ENCODE results near the gene CRELD1.
A peak's percentile ranks its signal among the peaks of the same experiment; 100 is the strongest.
"Not testable (repeated sequence)": the region's sequence is repeated elsewhere in the genome, so short reads cannot be mapped to it uniquely, and the experiment has no call there.

The CRELD1 gene

DNA sequence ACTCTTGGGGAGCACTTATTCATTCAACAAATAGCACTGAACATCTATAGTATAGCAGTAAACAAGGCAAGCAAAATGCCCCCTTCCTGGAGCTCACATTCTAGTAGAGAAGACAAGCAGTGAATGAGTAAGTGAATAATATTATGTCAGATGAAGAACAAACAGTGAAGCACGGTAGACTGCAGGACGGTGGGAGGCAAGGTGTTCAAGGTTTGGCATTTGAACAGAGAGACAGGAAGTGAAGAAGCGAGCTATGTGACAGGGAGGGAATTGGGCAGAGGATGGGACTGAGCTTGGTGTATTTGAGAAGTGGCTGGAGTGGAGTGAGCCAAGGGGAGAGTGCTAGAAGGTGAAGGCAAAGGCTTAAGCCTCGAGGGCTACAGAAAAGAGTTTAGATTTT is 1.4 kb downstream of the CRELD1 start:
- no peak for DNase-seq (ENCODE audit: low read depth, low spot score)

DNA sequence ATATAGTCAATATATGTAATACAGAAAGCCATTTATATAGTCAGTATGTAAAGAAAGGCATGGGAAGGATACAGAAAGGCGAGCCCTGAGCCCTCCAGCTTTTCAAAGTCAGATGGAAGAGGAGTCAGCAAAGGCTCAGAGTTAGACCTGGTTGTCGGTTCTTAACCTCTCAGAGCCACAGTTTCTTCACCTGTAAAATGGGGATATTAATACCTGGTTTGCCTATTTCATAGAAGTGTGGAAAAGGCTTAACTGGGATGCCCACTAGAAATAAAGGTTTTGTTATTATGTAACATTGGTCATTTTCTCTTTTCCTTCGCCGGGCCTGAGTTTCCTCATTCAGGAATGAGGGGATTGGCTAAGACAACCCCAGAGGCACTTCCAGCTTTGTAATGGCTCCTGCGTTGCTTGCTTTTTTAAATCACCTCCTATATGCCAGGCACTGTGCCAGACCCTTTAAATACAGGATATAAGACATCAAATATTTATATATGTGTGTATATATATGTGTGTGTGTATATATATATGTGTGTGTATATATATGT is 2.4 kb downstream of the CRELD1 start:
- no peak for DNase-seq (ENCODE audit: low read depth, low spot score)

DNA sequence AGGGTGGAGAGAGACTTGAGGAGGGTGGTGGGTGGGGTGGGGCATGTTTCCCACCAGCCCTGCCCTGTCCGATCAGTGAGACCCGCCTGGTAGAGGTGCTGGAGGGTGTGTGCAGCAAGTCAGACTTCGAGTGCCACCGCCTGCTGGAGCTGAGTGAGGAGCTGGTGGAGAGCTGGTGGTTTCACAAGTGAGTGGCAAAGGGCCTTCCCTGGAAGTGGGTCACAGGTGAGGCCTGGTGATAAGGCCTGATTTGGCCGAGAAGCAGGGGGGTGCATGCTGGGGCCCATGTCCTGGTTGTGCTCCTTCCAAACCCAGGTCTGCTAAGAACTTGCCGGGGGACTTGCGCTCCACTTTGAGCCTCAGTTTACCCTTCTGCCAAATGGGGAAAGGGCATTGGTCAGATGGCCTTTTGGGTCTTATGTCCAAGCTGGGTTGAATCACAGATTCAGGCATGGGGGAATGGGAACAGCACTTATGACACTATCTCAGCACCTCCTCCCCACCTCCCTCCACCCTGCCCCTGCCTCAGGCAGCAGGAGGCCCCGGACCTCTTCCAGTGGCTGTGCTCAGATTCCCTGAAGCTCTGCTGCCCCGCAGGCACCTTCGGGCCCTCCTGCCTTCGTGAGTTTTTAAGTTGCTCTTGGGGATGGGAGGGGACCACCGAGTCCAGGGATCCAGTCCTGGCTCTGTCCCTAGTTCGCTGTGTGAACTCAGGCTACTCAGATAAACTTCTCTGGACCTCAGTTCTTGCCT is 4.0 kb downstream of the CRELD1 start:
- DNase-seq (ENCODE audit: low read depth, low spot score), result no peak

DNA sequence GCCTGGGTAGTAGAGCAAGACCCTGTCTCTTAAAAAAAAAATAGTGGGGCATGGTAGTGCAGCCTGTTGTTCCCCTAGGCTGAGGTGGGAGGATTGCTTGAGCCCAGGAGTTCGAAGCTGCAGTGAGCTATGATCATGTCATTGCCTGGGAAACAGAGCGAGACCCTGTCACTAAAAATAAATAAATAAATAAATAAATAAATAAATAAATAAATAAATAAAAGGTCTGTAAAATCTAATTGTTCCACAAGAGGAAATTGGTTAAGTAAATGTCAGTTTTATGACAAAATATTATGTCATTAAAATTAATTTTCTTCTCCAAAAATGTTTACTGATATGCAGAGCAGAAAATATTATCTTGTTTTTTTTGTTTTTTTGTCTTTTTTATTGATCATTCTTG is 5.3 kb downstream of the CRELD1 start:
- no peak for DNase-seq (ENCODE audit: low read depth, low spot score)

DNA sequence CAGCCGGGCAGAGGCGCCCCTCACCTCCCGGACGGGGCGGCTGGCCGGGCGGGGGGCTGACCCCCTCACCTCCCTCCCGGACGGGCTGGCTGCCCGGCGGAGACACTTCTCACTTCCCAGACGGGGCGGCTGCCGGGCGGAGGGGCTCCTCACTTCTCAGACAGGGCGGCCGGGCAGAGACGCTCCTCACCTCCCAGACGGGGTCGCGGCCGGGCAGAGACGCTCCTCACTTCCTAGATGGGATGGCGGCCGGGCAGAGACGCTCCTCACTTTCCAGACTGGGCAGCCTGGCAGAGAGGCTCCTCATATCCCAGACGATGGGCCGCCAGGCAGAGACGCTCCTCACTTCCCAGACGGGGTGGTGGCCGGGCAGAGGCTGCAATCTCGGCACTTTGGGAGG is 6.3 kb downstream of the CRELD1 start:
- DNase-seq (ENCODE audit: low read depth, low spot score), result not testable (repeated sequence)

DNA sequence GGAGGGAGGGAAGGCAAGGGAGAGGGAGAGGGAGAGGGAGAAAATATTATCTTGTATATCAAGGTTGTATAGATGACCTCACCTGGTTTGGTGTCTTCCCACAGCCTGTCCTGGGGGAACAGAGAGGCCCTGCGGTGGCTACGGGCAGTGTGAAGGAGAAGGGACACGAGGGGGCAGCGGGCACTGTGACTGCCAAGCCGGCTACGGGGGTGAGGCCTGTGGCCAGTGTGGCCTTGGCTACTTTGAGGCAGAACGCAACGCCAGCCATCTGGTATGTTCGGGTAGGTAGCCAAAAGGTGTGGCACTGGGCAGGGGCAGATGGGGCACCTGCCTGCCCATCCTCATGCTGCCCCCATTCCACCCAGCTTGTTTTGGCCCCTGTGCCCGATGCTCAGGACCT is 7.1 kb downstream of the CRELD1 start:
- no peak for DNase-seq (ENCODE audit: low read depth, low spot score)

DNA sequence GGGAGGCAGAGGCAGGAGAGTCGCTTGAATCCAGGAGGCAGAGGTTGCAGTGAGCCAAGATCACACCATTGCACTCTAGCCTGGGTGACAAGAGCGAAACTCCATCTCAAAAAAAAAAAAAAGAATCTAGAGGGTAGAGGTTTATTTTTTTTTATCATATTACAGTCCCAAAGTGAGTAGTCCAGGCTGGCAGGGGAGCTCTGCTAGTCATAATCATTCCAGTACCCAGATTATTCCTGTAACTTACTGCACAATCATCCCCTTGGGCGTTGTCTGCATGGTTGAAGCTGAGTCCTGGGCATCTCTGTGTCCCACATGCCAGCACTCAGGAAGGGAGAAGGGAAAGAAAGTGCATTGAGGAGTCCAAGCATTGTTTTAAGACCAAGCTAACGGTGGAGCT is 8.5 kb downstream of the CRELD1 start:
- DNase-seq (ENCODE audit: low read depth, low spot score), result no peak

DNA sequence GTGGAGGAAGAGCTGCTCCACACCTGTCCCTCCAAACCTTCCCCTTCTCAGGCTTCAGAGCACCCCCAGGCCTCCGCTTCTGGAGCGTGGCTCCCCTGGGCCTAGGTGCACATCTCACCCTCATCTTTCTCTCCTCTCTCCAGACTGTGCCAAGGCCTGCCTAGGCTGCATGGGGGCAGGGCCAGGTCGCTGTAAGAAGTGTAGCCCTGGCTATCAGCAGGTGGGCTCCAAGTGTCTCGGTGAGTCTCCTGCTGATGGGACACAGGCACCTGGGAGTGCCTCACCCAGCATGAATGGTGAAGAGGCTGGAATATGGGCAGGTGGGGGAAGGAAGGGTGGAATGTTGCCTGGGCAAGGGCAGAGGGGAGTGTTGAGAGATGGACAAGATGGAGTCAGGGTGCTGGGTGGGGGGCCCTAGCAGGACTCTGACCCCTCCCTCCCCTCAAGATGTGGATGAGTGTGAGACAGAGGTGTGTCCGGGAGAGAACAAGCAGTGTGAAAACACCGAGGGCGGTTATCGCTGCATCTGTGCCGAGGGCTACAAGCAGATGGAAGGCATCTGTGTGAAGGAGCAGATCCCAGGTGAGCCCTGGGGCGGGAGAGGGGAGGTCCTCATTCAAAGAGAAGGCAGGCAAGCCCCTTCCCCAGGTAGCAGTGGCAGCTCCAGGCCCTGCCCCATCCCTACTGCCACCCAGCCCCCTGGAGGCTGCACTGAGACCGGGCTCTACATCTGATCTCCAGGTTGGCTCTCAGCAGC is 9.5 kb downstream of the CRELD1 start:
- no peak for DNase-seq (ENCODE audit: low read depth, low spot score)

DNA sequence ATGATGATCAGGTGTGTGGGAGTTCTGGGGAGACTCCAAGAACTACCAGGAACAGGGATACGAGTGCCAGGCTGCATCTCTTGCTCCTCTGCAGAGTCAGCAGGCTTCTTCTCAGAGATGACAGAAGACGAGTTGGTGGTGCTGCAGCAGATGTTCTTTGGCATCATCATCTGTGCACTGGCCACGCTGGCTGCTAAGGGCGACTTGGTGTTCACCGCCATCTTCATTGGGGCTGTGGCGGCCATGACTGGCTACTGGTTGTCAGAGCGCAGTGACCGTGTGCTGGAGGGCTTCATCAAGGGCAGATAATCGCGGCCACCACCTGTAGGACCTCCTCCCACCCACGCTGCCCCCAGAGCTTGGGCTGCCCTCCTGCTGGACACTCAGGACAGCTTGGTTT is 10.6 kb downstream of the CRELD1 start:
- no peak for DNase-seq (ENCODE audit: low read depth, low spot score)

DNA sequence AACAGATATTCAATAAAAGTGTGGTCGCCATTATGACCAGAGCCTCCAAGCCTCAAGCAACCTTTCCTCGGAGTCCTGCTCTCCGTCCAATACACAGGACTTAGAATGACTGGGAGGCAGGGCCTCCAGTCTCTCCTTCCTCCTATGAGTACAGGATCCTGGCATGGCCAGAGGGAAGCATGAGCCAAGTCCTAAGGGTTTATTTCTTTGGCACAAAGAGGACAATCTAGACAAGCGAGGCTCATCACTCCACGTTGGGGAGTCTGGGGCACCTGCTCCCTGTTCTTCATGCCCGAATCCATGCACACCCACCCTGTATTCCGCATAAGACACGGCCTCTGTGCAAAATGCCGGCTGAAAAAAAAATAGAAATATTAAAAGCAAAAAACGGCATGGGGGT is 11.7 kb downstream of the CRELD1 start:
- no peak for DNase-seq (ENCODE audit: low read depth, low spot score)

DNA sequence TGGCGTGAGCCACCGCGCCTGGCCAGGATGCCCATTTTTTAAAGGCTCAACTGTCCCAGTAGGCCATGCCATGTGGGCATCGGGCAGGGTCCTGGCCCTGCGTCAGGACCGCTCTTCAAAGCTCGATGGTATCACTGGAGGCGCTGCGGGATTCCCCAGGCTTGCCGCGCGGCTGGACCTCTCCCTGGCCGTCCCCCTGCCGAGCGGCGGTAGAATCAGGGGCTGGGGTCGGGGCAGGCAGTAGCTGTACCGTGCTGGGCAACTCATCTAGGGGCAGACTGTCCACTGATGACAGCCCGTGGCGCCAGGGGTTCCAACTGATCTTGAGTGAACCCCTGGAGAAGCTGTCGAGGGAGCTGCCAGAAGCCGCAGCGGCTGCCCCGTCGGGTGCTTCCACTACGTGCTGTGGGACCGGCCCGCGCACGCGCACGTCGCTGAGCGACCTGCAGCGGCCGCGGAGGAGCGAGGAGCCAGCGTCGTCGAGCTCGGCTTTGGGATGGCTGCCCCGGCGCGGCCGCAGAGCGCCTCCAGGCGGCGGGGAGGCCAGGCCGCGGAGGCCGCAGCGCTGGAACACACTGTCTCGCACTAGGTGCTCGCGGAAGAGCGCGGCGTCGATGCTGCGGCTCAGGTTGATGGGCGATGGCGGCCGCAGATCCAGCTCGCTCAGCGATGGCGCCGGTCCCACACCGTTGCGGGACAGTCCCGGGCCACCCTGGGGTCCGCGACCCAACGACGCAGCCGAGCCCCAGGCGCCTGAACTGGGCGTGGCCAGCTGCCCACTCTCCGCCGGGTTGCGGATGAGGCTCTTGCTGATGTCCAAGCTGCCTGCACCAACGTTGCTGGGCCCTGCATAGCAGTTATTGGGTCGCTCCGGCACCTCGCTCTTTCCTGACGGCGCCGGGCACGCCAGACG is 12.7 kb downstream of the CRELD1 start:
- peak; percentile 74 for DNase-seq (ENCODE audit: low read depth, low spot score)

DNA sequence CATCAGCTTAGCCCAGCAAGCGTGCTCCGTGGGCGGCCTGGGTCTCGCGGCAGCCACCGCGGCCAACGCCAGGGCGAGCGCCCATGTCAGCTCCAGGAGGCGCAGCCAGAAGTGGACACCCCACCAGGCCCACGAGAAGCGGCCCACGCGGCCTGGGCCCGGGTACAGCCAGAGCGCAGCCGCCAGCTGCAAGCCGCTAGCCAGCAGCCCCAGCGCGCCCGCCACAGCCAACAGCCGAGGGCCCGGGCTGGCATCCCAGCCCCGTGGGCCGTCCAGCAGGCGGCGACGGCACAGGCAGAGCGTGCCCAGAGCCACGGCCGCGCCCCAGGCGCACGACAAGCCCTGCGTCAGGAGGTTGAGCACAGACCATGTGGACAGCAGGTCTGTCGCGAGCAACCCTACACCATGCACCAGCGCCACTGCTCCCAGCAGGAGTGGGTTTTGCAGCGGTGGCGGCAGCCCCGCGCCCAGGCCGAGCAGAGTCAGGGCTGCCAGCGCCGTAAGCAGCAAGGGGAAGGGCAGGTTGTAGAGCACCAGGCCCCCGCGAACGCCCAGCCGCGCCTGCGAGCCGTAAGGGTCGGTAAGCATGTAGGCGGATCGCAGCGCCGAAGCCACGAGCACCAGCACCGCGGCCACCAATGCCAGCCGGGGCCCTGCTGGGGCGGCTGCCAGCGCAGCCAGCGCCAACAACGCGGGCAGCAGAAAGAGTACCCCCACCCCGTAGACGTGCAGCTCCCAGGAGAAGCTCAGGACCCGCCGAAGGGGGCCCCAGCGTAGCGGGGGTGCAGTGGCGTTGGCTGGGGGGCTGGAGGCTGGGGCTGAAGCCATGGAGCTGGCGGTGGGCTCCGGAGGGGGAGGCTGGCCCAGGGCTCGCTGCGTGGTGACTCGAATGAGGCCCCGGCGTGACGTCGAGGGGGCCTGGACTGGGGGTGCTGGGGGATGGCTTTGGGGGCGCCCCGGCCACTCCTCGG is 13.7 kb downstream of the CRELD1 start:
- DNase-seq (ENCODE audit: low read depth, low spot score), result peak; percentile 31

DNA sequence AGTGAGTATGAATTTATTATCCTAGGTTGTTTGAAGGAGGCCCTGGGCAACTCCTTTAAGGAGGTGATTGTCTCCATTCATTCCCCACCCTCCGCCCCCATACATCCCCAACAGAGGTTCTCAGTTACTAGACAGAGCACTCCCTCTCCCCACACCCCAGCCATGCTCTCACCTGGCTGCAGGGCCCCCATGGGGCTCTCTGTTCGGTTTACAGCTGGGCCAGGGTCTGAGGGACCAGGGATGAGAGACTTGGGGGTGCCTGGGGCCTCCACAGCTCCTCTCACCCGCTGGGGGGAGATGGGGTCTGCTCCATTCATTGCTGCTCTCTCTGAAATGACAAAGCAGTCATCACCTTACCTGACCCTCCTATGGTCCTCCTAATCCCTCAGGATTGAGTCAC is 15.0 kb downstream of the CRELD1 start:
- no peak for DNase-seq (ENCODE audit: low read depth, low spot score)

DNA sequence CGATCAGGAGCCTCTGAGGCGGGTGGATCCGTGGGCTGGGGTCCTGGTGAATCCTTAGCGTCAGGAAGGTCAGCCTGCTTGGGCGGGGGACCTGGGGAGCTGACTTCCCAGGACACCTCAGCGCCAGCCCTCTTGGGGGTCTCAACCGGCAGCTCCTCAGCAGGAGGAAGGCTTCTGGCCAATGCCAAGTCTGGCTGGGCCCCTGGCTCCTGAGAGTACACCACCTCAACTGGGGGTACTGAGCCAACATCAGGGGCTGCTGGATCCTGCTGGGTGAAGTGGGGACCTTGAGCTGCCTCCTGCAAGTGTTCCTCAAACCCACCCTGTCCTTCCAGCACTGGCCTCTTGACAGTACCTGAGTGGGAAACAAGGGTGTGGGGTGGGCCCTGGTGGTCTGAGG is 15.5 kb downstream of the CRELD1 start:
- no peak for DNase-seq (ENCODE audit: low read depth, low spot score)

DNA sequence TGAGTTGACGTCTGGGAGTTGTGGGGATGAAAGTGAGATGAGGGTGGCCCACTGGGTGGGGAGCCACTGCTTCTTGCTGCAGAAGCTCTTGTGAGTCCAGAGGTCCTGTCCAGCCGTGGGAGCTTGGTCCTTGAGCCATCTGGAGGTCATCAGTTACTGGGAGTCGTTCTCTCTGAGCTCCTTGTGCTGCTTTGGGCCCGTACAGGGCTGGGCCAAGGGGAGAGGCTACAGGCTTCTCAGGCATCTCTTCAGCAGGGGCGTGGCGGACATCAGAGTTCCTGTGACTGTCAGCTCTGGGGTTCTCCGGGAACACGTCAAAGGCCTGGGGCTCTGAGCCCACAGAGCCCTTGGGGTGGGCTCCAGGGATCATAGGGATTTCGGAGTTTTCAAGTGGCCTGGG is 16.0 kb downstream of the CRELD1 start:
- DNase-seq (ENCODE audit: low read depth, low spot score), result no peak

DNA sequence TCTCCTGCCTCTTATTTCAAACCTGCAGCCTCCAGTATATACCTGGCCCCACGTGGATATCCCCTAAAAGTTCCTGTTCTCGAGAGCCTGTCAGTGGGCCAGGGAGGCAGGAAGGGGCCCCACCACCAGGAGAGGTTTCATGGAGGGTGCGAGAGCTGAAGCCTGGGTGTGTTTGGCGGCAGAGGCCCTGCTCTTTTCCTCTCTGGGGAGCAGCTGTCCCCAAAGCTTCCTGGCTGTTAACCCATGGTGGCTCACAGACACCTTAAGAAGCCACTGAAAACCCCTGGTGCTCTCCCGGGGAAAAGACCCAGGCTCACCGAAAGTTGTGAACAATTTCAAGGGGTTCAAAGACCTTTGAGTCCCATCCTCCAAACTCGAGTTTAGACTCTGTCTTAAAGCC is 17.5 kb downstream of the CRELD1 start:
- DNase-seq (ENCODE audit: low read depth, low spot score), result no peak

DNA sequence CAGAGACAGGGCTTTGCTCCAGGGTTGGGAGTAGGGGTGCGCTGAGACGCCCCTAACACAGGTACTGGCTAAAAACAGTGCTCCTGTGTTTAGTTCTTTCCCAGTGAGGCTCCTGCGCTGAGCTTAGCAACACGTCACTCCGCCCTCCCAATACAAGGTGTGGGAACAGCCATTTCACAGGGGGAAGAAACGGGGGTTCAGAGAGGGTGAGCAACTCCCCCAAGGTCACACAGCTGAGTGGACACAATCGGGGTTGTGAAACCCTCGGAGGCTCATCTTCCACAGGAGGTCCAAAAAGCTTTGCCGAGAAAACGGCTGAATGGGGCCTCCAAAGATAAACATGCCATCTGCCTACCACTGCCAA is 17.9 kb downstream of the CRELD1 start:
- DNase-seq (ENCODE audit: low read depth, low spot score), result no peak

DNA sequence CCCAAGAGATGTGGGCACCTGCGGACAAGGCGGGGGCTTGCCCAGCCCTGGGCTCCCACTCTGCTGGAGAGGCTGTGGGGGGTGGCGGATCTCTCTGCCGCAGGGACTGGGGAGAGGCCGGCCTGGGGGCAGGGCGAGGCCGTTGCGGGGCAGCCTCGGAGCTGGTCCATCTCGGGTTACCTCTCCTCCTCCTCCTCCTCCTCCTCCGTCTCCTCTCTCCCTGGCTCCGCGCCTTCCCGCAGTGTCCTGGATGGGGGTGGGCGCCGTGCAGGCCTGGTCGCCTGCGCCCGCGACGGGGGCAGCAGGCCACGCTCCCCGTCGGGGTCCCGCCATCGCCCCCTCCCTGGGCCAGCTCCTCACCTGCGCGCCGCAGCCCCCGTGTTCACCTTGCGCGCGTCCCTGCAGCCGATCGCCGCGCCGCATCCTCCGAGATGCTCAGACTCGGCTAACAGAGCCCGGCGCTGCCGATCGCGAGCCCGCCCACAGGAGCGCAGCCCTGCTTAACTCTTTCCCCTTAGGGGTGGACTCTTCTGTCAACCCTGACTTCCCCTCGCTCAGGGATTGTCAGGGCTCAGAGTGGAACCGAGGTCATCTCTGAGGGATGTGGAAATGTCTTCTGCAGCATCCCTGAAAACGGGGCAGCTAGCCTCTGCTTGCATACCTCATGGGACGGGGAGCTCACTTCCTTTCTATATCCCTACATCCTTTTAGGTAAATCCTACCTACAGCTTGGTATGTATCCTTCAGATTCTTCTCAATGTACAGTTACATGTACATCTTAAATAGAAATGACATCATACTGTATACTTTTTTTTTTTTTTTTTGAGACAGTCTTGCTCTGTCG is 18.6 kb downstream of the CRELD1 start, which contains the start of gene PRRT3:
Gene PRRT3, minus strand, starts transcription at position 447 of the 844 bp plus-strand sequence. CDS start 2,293 bp downstream, outside the sequence.
- DNase-seq (ENCODE audit: low read depth, low spot score), result no peak

DNA sequence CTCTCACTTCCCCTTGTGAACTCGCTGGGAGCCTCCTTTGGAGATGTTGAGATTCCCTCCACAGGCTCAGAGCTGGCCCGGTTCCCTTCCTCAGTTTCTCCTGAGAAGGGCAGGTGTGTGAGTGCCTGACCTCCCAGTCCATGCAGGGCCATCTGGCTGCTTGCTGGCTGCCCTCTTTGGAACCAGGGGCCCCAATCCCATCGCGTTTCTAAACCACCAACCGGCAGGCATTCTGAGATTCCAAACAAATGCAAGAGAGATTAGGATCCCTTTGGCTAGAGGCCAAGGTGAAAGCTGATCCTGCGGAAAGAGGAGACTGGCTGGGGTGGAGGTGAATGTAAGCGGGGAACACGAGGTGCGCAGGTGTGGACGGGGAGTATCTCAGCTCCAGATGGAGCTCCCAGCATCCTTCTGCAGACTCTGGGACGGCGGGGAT is 21.5 kb downstream of the CRELD1 start:
- no peak for DNase-seq (ENCODE audit: low read depth, low spot score)

All from smooth muscle cell of the brain vasculature (primary cell).